HEK293 (cell line): ENCODE results near the gene HS3ST3A1.

ENCODE experiments used
- CTCF ChIA-PET: fragments of 350-600 bp; formaldehyde crosslinking; extraction: SDS; loops from one replicate; lab custom pipeline; 2021; ENCODE audit warnings: antibody characterized with exemption; lab: Yijun Ruan, JAX
- POLR2A ChIA-PET: fragments of 300-600 bp; formaldehyde crosslinking; extraction: SDS; loops from one replicate; lab custom pipeline; 2020; ENCODE audit warnings: antibody characterized with exemption, inconsistent platforms; lab: Yijun Ruan, JAX
- H3K27ac ChIP-seq: fragments of 200-500 bp; sonication (Bioruptor generic); 2 replicates; pipeline ENCODE4 v1.5.1; 2014; ENCODE audit warnings: low read depth, low read length, control low read depth, inconsistent platforms; ENCODE audit errors: extremely low read depth
- H3K36me3 ChIP-seq, 2 experiments: fragments of 200-500 bp in 1 of 2; sonication (Bioruptor generic) in 1 of 2; 1 replicate in 1 of 2; 2 replicates in 1 of 2; pipeline ENCODE4 v1.5.1; 2014 to 2017; ENCODE audit warnings: inconsistent platforms in 2 of 2, low read length in 2 of 2; ENCODE audit not compliant: control insufficient read depth in 2 of 2, insufficient read depth in 1 of 2
- H3K4me1 ChIP-seq: fragments of 200-500 bp; sonication (Bioruptor generic); 2 replicates; pipeline ENCODE4 v1.5.1; 2014; ENCODE audit warnings: mild to moderate bottlenecking, low read length, inconsistent platforms; ENCODE audit not compliant: control insufficient read depth, insufficient read depth
- H3K4me3 ChIP-seq: 2 replicates; pipeline ENCODE4 v1.5.1; 2011; ENCODE audit warnings: low read depth, mild to moderate bottlenecking, control low read depth, low read length, moderate library complexity
- H3K9me3 ChIP-seq: fragments of 200-500 bp; sonication (Bioruptor generic); 2 replicates; pipeline ENCODE4 v1.5.1; 2014; ENCODE audit warnings: low read depth, low read length, inconsistent platforms; ENCODE audit not compliant: control insufficient read depth, insufficient read depth
- CTCF ChIP-seq: fragments of 450-650 bp; formaldehyde crosslinking; IDR thresholded peaks from 2 replicates; pipeline ENCODE4 v1.5.1; 2016; ENCODE audit warnings: missing biosample characterization, missing genetic modification characterization
- FEZF1 ChIP-seq: fragments of 450-650 bp; formaldehyde crosslinking; IDR thresholded peaks from 2 replicates; pipeline ENCODE4 v1.5.1; 2016; ENCODE audit warnings: missing biosample characterization, missing genetic modification characterization
- KLF10 ChIP-seq: fragments of 450-650 bp; IDR thresholded peaks from 2 replicates; pipeline ENCODE4 v1.5.1; 2018; ENCODE audit warnings: missing biosample characterization, mild to moderate bottlenecking, missing genetic modification characterization
- KLF7 ChIP-seq: fragments of 450-650 bp; formaldehyde crosslinking; IDR thresholded peaks from 2 replicates; pipeline ENCODE4 v1.5.1; 2016; ENCODE audit warnings: missing biosample characterization, missing genetic modification characterization, borderline replicate concordance
- MEIS1 ChIP-seq: sonication (generic); formaldehyde crosslinking; IDR thresholded peaks from 2 replicates; pipeline ENCODE4 v1.8.1; 2022; ENCODE audit warnings: missing genetic modification reagents, mild to moderate bottlenecking, borderline replicate concordance
- MZF1 ChIP-seq: fragments of 450-650 bp; formaldehyde crosslinking; IDR thresholded peaks from 2 replicates; pipeline ENCODE4 v1.5.1; 2017; ENCODE audit warnings: missing biosample characterization, missing genetic modification characterization, borderline replicate concordance
- PRDM1 ChIP-seq: fragments of 450-650 bp; formaldehyde crosslinking; IDR thresholded peaks from 2 replicates; pipeline ENCODE4; 2016; ENCODE audit warnings: missing biosample characterization, missing genetic modification characterization
- SCRT2 ChIP-seq: fragments of 450-650 bp; formaldehyde crosslinking; IDR thresholded peaks from 2 replicates; pipeline ENCODE4 v1.5.1; 2016; ENCODE audit warnings: missing biosample characterization, missing genetic modification characterization
- WT1 ChIP-seq: fragments of 450-650 bp; formaldehyde crosslinking; IDR thresholded peaks from 2 replicates; pipeline ENCODE4 v1.5.1; 2016; ENCODE audit warnings: missing biosample characterization, missing genetic modification characterization
- ZBTB49 ChIP-seq: fragments of 450-650 bp; formaldehyde crosslinking; IDR thresholded peaks from 2 replicates; pipeline ENCODE4 v1.5.1; 2016; ENCODE audit warnings: missing biosample characterization, missing genetic modification characterization, low read depth
- ZFHX2 ChIP-seq: fragments of 450-650 bp; formaldehyde crosslinking; conservative IDR thresholded peaks from 2 replicates; pipeline ENCODE4 v1.5.1; 2016; ENCODE audit warnings: missing biosample characterization, missing genetic modification characterization
- ZFP37 ChIP-seq: fragments of 450-650 bp; formaldehyde crosslinking; IDR thresholded peaks from 2 replicates; pipeline ENCODE4 v1.5.1; 2016; ENCODE audit warnings: missing biosample characterization, missing genetic modification characterization
- ZNF133 ChIP-seq: fragments of 450-650 bp; formaldehyde crosslinking; IDR thresholded peaks from 2 replicates; pipeline ENCODE4 v1.5.1; 2016; ENCODE audit warnings: missing biosample characterization, missing genetic modification characterization
- ZNF155 ChIP-seq: fragments of 450-650 bp; formaldehyde crosslinking; IDR thresholded peaks from 2 replicates; pipeline ENCODE4 v1.5.1; 2016; ENCODE audit warnings: missing biosample characterization, missing genetic modification characterization
- ZNF174 ChIP-seq: fragments of 450-650 bp; formaldehyde crosslinking; IDR thresholded peaks from 2 replicates; pipeline ENCODE4 v1.5.0; 2017; ENCODE audit warnings: missing biosample characterization, mild to moderate bottlenecking, missing genetic modification characterization
- ZNF2 ChIP-seq: fragments of 450-650 bp; formaldehyde crosslinking; IDR thresholded peaks from 2 replicates; pipeline ENCODE4 v1.5.1; 2016; ENCODE audit warnings: missing biosample characterization, missing genetic modification characterization
- ZNF211 ChIP-seq: fragments of 450-650 bp; formaldehyde crosslinking; IDR thresholded peaks from 2 replicates; pipeline ENCODE4 v1.5.1; 2016; ENCODE audit warnings: low read depth, missing biosample characterization, missing genetic modification characterization
- ZNF239 ChIP-seq: fragments of 450-650 bp; formaldehyde crosslinking; IDR thresholded peaks from 2 replicates; pipeline ENCODE4 v1.5.1; 2016; ENCODE audit warnings: missing biosample characterization, missing genetic modification characterization
- ZNF248 ChIP-seq: fragments of 450-650 bp; formaldehyde crosslinking; IDR thresholded peaks from 2 replicates; pipeline ENCODE4 v1.5.1; 2017; ENCODE audit warnings: missing biosample characterization, missing genetic modification characterization
- ZNF266 ChIP-seq: fragments of 450-650 bp; formaldehyde crosslinking; IDR thresholded peaks from 2 replicates; pipeline ENCODE4 v1.5.1; 2016; ENCODE audit warnings: missing biosample characterization, missing genetic modification characterization, low read depth
- ZNF37A ChIP-seq: fragments of 450-650 bp; IDR thresholded peaks from 2 replicates; pipeline ENCODE4 v1.5.1; 2018; ENCODE audit warnings: missing biosample characterization, missing genetic modification characterization
- ZNF391 ChIP-seq: fragments of 450-650 bp; formaldehyde crosslinking; IDR thresholded peaks from 2 replicates; pipeline ENCODE4 v1.5.1; 2016; ENCODE audit warnings: low read depth, missing biosample characterization, missing genetic modification characterization, borderline replicate concordance
- ZNF560 ChIP-seq: fragments of 450-650 bp; formaldehyde crosslinking; IDR thresholded peaks from 2 replicates; pipeline ENCODE4 v1.5.1; 2017; ENCODE audit warnings: missing biosample characterization, missing genetic modification characterization, borderline replicate concordance
- ZNF600 ChIP-seq: fragments of 450-650 bp; formaldehyde crosslinking; IDR thresholded peaks from 2 replicates; pipeline ENCODE4 v1.5.1; 2016; ENCODE audit warnings: missing biosample characterization, missing genetic modification characterization
- ZNF621 ChIP-seq: fragments of 450-650 bp; formaldehyde crosslinking; IDR thresholded peaks from 2 replicates; pipeline ENCODE4 v1.5.1; 2017; ENCODE audit warnings: missing biosample characterization, missing genetic modification characterization
- ZNF747 ChIP-seq: fragments of 450-650 bp; formaldehyde crosslinking; IDR thresholded peaks from 2 replicates; pipeline ENCODE4 v1.5.1; 2016; ENCODE audit warnings: missing biosample characterization, missing genetic modification characterization
- ZNF76 ChIP-seq: fragments of 450-650 bp; formaldehyde crosslinking; IDR thresholded peaks from 2 replicates; pipeline ENCODE4; 2016; ENCODE audit warnings: low read depth, missing biosample characterization, missing genetic modification characterization, borderline replicate concordance
- ZNF792 ChIP-seq: fragments of 450-650 bp; formaldehyde crosslinking; IDR thresholded peaks from 2 replicates; pipeline ENCODE4 v1.5.1; 2016; ENCODE audit warnings: missing biosample characterization, missing genetic modification characterization
- ZNF837 ChIP-seq: fragments of 450-650 bp; formaldehyde crosslinking; IDR thresholded peaks from 2 replicates; pipeline ENCODE4 v1.5.1; 2016; ENCODE audit warnings: missing biosample characterization, missing genetic modification characterization
- ZSCAN16 ChIP-seq: fragments of 450-650 bp; formaldehyde crosslinking; IDR thresholded peaks from 2 replicates; pipeline ENCODE4 v1.5.1; 2016; ENCODE audit warnings: missing biosample characterization, missing genetic modification characterization
- ZSCAN5A ChIP-seq: fragments of 450-650 bp; formaldehyde crosslinking; IDR thresholded peaks from 2 replicates; pipeline ENCODE4 v1.5.1; 2016; ENCODE audit warnings: missing biosample characterization, missing genetic modification characterization
- ZXDB ChIP-seq: fragments of 450-650 bp; formaldehyde crosslinking; IDR thresholded peaks from 2 replicates; pipeline ENCODE4 v1.5.1; 2016; ENCODE audit warnings: missing biosample characterization, missing genetic modification characterization

The HS3ST3A1 gene

GRCh38 chr17:13562271-13562800 is 39.4 kb downstream of the HS3ST3A1 start (continued):
- TF ChIP-seq CTCF (tag by site-specific recombination) (no peak), ZNF76 (tag by site-specific recombination) (no peak), ZSCAN5A (tag by site-specific recombination) (no peak), MEIS1 (no peak), WT1 (no peak), ZFHX2 (tag by site-specific recombination) (no peak), ZNF837 (tag by site-specific recombination) (no peak), ZNF792 (tag by site-specific recombination) (no peak), ZNF211 (tag by site-specific recombination) (no peak), MZF1 (tag by site-specific recombination) (no peak), PRDM1 (no peak), FEZF1 (tag by site-specific recombination) (no peak)
- TF ChIP-seq, all 188 proteins: peak for 17

- no peak for TF ChIP-seq ZNF239 (tag by site-specific recombination)
- no peak for TF ChIP-seq ZNF37A (tag by site-specific recombination)
- no peak for TF ChIP-seq KLF7 (tag by site-specific recombination)
- no peak for TF ChIP-seq ZNF133 (tag by site-specific recombination)
- TF ChIP-seq ZNF155: no peak
- no peak for TF ChIP-seq ZNF266 (tag by site-specific recombination)
- peak; percentile 97 for TF ChIP-seq ZNF600 (tag by site-specific recombination)
- TF ChIP-seq ZNF560 (tag by site-specific recombination): no peak
- TF ChIP-seq ZXDB: no peak
- 0 out of 2 replicates have a peak, but pooled peaks have one; percentile 13 for TF ChIP-seq ZSCAN16
- CTCF ChIA-PET: interaction anchor here (1.0 kb wide), 1 partner anchor 14 kb away, joined by 4 read pairs; no protein-coding TSS in a partner anchor
- Histone ChIP-seq H3K9me3 (no peaks in the 10 kb centered on the region), H3K4me1 (peaks cover 15% of the 10 kb centered on the region), H3K4me3 (no peak overlapping the region), H3K36me3 (no peaks in the 10 kb centered on the region; a peak in 1 of 3 replicates), H3K27ac (no peak overlapping the region; the same call in 1 of the 2 replicates)
- POLR2A ChIA-PET: no interaction called here
These were observed 40.0 kb downstream of the HS3ST3A1 start for GRCh38 chr17:13561606-13562270.

- ChIA-PET CTCF (interaction anchor here (0.7 kb wide), 1 partner anchor 18 kb away, joined by 3 read pairs; no protein-coding TSS in a partner anchor), POLR2A (no interaction called here)
- Histone ChIP-seq H3K27ac (no peak overlapping the region), H3K36me3 (no peaks in the 10 kb centered on the region; a peak in 1 of 3 replicates), H3K4me1 (peaks cover 16% of the 10 kb centered on the region), H3K9me3 (no peaks in the 10 kb centered on the region), H3K4me3 (no peak overlapping the region)
- TF ChIP-seq ZBTB49 (tag by site-specific recombination) (no peak), ZNF391 (no peak), ZNF174 (tag by site-specific recombination) (no peak), ZNF747 (tag by site-specific recombination) (no peak), KLF10 (tag by site-specific recombination) (no peak), ZFP37 (tag by site-specific recombination) (no peak), ZNF621 (tag by site-specific recombination) (no peak), SCRT2 (tag by site-specific recombination) (no peak), ZNF248 (tag by site-specific recombination) (no peak), ZNF2 (tag by site-specific recombination) (no peak)
These were observed 40.8 kb downstream of the HS3ST3A1 start for GRCh38 chr17:13560935-13561334.
